ENCODE results near the gene KCNQ4.

- TF ChIP-seq EZH2 (IDR thresholded peaks at IDR 0.05; ENCODE audit: borderline replicate concordance, low read depth, low read length, severe bottlenecking) (no peak), CTCF (IDR thresholded peaks at IDR 0.05; ENCODE audit: extremely low read depth in 1 of 2, insufficient read depth in 1 of 2, low read depth in 1 of 2, low read length in 2 of 2) (no peak)
Measured at GRCh38 chr1:40884055-40884795, 100.6 kb downstream of the KCNQ4 start.
